Activated naive CD4-positive, alpha-beta T cell treated with anti-CD3 and anti-CD28 coated beads, Interleukin-2, amount 50 U/mL, for 24 hours (primary cell): Measurements from ENCODE around the gene RAI1.

Experiments
- H3K27ac Mint-ChIP-seq: one replicate; pipeline ENCODE4 v1.8.0; 2021; ENCODE audit warnings: mild to moderate bottlenecking, mixed read lengths
- H3K27me3 Mint-ChIP-seq: one replicate; pipeline ENCODE4 v1.8.0; 2021; ENCODE audit warnings: mixed read lengths
- H3K36me3 Mint-ChIP-seq: one replicate; pipeline ENCODE4 v1.8.0; 2021; ENCODE audit warnings: mixed read lengths
- H3K4me1 Mint-ChIP-seq: one replicate; pipeline ENCODE4 v1.8.0; 2021; ENCODE audit warnings: mixed read lengths
- H3K4me3 Mint-ChIP-seq: one replicate; pipeline ENCODE4 v1.8.0; 2021; ENCODE audit warnings: mild to moderate bottlenecking, mixed read lengths
- H3K9me3 Mint-ChIP-seq: one replicate; pipeline ENCODE4 v1.8.0; 2021; ENCODE audit warnings: mixed read lengths

The RAI1 gene

DNA sequence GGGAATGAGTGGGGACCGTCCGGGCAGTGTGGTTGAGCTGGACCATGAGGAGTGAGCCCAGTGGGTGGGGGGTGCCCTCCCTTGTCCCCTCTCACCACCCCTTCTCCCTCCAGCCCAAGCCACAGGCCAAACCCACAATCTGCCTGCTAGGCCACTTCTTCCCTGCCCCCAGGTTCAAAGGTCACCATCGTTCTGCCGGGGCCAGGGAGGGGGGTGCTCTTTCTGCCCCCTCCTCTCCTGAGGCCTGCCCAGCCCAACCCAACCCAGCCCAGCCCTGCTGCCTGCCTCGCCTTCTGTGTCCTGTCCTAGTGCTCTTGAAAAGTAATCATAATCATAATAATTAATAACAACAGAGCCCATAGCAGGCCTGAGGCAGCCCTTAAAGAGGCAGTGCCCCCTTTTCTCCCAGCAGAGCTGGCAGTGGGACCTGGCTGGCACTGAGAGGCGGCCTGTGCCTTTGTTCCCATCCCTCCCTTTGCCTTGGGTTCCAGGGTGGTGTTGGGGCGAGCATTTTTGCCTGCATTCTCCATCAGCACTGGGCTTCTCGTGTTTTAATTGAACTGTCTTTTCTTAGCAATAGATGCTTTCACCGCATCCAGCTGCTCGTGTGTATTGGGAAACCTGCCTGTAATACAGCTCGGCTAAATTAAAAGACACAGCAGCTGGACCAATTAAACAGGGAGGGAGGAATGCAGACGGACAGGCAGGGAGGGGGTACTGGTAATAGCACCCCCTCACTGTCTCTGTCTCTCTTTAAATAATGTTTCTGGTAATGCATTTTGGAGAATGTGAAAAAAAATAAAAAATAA is 108.8 kb downstream of the RAI1 start:
- H3K27me3 Mint-ChIP-seq, result no peaks in the 10 kb centered on the region
- no peak overlapping the region for H3K27ac Mint-ChIP-seq
- no peaks in the 10 kb centered on the region for H3K36me3 Mint-ChIP-seq
- peaks cover 38% of the 10 kb centered on the region for H3K4me1 Mint-ChIP-seq
- no peak overlapping the region for H3K4me3 Mint-ChIP-seq
- no peaks in the 10 kb centered on the region for H3K9me3 Mint-ChIP-seq

- Mint-ChIP-seq H3K27me3 (no peaks in the 10 kb centered on the region), H3K4me1 (peaks cover 30% of the 10 kb centered on the region), H3K9me3 (no peaks in the 10 kb centered on the region), H3K27ac (no peak overlapping the region), H3K36me3 (no peaks in the 10 kb centered on the region), H3K4me3 (no peak overlapping the region)
Measured at GRCh38 chr17:17790637-17791464, 109.6 kb downstream of the RAI1 start.

GRCh38 chr17:17792037-17792550 is 110.8 kb downstream of the RAI1 start:
- Mint-ChIP-seq H3K36me3 (no peaks in the 10 kb centered on the region), H3K4me3 (peak overlapping the region; percentile 57)

DNA sequence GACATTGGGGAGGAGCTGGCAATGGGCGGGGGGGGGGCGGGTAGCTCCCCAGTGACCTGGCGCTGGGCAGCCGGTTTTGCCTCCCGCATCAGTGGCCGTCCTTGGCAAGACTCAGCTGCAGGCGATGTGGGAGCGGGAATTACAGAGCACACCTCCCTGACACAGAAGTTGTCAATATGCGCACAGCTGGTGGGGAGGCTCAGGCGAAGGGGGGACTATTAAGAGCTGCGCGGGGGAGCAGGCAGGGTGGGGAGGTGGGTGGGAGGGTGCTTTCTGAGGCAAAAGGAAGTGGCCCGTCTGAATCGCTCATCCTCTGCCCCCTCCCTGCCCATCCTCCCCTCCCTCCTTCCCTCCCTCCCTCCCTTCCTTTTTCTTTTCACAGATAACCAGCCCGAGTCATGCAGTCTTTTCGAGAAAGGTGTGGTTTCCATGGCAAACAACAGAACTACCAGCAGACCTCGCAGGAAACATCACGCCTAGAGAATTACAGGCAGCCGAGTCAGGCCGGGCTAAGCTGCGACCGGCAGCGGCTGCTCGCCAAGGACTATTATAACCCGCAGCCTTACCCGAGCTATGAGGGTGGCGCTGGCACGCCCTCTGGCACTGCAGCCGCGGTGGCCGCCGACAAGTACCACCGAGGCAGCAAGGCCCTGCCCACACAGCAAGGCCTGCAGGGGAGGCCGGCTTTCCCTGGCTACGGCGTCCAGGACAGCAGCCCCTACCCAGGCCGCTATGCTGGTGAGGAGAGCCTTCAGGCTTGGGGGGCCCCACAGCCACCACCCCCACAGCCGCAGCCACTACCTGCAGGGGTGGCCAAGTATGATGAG is 111.5 kb downstream of the RAI1 start:
- H3K9me3 Mint-ChIP-seq, result no peaks in the 10 kb centered on the region
- peak overlapping the region; percentile 72 for H3K4me3 Mint-ChIP-seq
- H3K27ac Mint-ChIP-seq, result peak overlapping the region; percentile 51

More at GRCh38 chr17:17792037-17792550, 110.8 kb downstream of the RAI1 start:
- Mint-ChIP-seq H3K27ac (peak overlapping the region; percentile 32), H3K4me1 (peaks cover 27% of the 10 kb centered on the region), H3K27me3 (no peaks in the 10 kb centered on the region), H3K9me3 (no peaks in the 10 kb centered on the region)

DNA sequence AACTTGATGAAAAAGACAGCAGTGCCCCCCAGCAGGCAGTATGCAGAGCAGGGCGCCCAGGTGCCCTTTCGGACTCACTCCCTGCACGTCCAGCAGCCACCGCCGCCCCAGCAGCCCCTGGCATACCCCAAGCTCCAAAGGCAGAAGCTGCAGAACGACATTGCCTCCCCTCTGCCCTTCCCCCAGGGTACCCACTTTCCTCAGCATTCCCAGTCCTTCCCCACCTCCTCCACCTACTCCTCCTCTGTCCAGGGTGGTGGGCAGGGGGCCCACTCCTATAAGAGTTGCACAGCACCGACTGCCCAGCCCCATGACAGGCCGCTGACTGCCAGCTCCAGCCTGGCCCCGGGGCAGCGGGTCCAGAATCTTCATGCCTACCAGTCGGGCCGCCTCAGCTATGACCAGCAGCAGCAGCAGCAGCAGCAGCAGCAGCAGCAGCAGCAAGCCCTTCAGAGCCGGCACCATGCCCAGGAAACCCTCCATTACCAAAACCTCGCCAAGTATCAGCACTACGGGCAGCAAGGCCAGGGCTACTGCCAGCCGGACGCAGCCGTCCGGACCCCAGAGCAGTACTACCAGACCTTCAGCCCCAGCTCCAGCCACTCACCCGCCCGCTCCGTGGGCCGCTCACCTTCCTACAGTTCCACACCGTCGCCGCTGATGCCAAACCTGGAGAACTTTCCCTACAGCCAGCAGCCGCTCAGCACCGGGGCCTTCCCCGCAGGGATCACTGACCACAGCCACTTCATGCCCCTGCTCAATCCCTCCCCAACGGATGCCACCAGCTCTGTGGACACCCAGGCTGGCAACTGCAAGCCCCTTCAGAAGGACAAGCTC is 112.3 kb downstream of the RAI1 start:
- H3K9me3 Mint-ChIP-seq, result no peaks in the 10 kb centered on the region
- no peaks in the 10 kb centered on the region for H3K27me3 Mint-ChIP-seq
- H3K36me3 Mint-ChIP-seq, result no peaks in the 10 kb centered on the region
- peak overlapping the region; percentile 63 for H3K4me3 Mint-ChIP-seq
- peaks cover 27% of the 10 kb centered on the region for H3K4me1 Mint-ChIP-seq
- H3K27ac Mint-ChIP-seq, result no peak overlapping the region

More for the DNA sequence above, 111.5 kb downstream of the RAI1 start:
- H3K27me3 Mint-ChIP-seq, result no peaks in the 10 kb centered on the region
- peaks cover 27% of the 10 kb centered on the region for H3K4me1 Mint-ChIP-seq
- H3K36me3 Mint-ChIP-seq, result no peaks in the 10 kb centered on the region

DNA sequence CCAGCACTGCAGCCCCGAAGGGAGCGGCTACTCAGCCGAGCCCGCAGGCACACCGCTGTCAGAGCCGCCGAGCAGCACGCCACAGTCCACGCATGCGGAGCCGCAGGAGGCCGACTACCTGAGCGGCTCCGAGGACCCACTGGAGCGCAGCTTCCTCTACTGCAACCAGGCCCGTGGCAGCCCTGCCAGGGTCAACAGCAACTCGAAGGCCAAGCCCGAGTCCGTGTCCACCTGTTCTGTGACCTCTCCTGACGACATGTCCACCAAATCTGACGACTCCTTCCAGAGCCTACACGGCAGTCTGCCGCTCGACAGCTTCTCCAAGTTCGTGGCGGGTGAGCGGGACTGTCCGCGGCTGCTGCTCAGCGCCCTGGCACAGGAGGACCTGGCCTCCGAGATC is 113.1 kb downstream of the RAI1 start:
- H3K9me3 Mint-ChIP-seq, result no peaks in the 10 kb centered on the region
- no peaks in the 10 kb centered on the region for H3K36me3 Mint-ChIP-seq
- H3K27ac Mint-ChIP-seq, result no peak overlapping the region
- peaks cover 27% of the 10 kb centered on the region for H3K4me1 Mint-ChIP-seq
- no peak overlapping the region for H3K4me3 Mint-ChIP-seq
- H3K27me3 Mint-ChIP-seq, result no peaks in the 10 kb centered on the region

DNA sequence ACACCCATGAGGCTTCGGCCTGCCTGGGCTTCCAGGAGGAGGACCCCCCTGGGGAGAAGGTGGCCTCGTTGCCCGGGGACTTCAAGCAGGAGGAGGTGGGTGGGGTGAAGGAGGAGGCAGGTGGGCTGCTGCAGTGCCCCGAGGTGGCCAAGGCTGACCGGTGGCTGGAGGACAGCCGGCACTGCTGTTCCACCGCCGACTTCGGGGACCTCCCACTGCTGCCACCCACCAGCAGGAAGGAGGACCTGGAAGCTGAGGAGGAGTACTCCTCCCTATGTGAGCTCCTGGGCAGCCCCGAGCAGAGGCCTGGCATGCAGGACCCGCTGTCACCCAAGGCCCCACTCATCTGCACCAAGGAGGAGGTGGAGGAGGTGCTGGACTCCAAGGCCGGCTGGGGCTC is 114.0 kb downstream of the RAI1 start:
- no peak overlapping the region for H3K27ac Mint-ChIP-seq
- H3K4me3 Mint-ChIP-seq, result no peak overlapping the region
- no peaks in the 10 kb centered on the region for H3K27me3 Mint-ChIP-seq

DNA sequence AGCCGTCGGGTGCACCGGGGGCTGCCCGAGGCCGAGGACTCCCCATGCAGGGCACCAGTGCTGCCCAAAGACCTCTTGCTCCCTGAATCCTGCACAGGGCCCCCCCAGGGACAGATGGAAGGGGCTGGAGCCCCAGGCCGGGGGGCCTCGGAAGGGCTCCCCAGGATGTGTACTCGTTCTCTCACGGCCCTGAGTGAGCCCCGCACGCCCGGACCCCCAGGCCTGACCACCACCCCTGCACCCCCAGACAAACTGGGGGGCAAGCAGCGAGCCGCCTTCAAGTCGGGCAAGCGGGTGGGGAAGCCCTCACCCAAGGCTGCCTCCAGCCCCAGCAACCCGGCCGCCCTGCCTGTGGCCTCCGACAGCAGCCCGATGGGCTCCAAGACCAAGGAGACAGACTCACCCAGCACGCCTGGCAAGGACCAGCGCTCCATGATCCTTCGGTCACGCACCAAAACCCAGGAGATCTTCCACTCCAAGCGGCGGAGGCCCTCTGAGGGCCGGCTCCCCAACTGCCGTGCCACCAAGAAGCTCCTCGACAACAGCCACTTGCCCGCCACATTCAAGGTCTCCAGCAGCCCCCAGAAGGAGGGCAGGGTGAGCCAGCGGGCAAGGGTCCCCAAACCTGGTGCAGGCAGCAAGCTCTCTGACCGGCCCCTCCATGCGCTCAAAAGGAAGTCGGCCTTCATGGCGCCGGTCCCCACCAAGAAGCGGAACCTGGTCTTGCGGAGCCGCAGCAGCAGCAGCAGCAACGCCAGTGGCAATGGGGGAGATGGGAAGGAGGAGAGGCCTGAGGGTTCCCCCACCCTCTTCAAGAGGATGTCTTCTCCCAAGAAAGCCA is 114.9 kb downstream of the RAI1 start:
- Mint-ChIP-seq H3K4me3 (no peak overlapping the region), H3K36me3 (no peaks in the 10 kb centered on the region), H3K4me1 (peaks cover 27% of the 10 kb centered on the region), H3K9me3 (no peaks in the 10 kb centered on the region), H3K27ac (no peak overlapping the region), H3K27me3 (no peaks in the 10 kb centered on the region)

More for the DNA sequence above, 114.0 kb downstream of the RAI1 start:
- peaks cover 27% of the 10 kb centered on the region for H3K4me1 Mint-ChIP-seq
- H3K36me3 Mint-ChIP-seq, result no peaks in the 10 kb centered on the region
- no peaks in the 10 kb centered on the region for H3K9me3 Mint-ChIP-seq

DNA sequence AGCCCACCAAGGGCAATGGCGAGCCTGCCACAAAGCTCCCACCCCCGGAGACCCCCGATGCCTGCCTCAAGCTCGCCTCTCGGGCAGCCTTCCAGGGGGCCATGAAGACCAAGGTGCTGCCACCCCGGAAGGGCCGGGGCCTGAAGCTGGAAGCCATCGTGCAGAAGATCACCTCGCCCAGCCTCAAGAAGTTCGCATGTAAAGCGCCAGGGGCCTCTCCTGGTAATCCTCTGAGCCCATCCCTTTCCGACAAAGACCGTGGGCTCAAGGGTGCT is 115.5 kb downstream of the RAI1 start:
- Mint-ChIP-seq H3K4me3 (no peak overlapping the region), H3K27ac (no peak overlapping the region), H3K9me3 (no peaks in the 10 kb centered on the region), H3K4me1 (peaks cover 25% of the 10 kb centered on the region), H3K27me3 (no peaks in the 10 kb centered on the region), H3K36me3 (no peaks in the 10 kb centered on the region)

DNA sequence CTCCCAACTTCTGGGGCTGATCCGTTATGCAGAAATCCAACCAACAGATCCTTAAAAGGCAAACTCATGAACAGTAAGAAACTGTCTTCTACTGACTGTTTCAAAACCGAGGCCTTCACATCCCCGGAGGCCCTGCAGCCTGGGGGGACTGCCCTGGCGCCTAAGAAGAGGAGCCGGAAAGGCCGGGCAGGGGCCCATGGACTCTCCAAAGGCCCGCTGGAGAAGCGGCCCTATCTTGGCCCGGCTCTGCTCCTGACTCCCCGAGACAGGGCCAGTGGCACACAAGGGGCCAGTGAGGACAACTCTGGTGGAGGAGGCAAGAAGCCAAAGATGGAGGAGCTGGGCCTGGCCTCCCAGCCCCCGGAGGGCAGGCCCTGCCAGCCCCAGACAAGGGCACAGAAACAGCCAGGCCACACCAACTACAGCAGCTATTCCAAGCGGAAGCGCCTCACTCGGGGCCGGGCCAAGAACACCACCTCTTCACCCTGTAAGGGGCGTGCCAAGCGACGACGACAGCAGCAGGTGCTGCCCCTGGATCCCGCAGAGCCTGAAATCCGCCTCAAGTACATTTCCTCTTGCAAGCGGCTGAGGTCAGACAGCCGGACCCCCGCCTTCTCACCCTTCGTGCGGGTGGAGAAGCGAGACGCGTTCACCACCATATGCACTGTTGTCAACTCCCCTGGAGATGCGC is 116.0 kb downstream of the RAI1 start:
- Mint-ChIP-seq H3K9me3 (no peaks in the 10 kb centered on the region), H3K27me3 (no peaks in the 10 kb centered on the region), H3K27ac (no peak overlapping the region), H3K4me1 (peaks cover 19% of the 10 kb centered on the region), H3K36me3 (no peaks in the 10 kb centered on the region), H3K4me3 (no peak overlapping the region)

DNA sequence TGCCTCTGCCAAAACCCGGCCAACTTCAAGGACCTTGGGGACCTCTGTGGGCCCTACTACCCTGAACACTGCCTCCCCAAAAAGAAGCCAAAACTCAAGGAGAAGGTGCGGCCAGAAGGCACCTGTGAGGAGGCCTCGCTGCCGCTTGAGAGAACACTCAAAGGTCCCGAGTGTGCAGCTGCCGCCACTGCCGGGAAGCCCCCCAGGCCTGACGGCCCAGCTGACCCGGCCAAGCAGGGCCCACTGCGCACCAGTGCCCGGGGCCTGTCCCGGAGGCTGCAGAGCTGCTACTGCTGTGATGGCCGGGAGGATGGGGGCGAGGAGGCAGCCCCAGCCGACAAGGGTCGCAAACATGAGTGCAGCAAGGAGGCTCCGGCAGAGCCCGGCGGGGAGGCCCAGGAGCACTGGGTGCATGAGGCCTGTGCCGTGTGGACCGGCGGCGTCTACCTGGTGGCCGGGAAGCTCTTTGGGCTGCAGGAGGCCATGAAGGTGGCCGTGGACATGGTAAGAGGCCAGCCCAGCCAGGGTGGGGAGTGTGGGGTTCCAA is 116.8 kb downstream of the RAI1 start:
- Mint-ChIP-seq H3K9me3 (no peaks in the 10 kb centered on the region), H3K4me1 (peaks cover 11% of the 10 kb centered on the region), H3K4me3 (no peak overlapping the region), H3K27me3 (no peaks in the 10 kb centered on the region), H3K27ac (no peak overlapping the region), H3K36me3 (no peaks in the 10 kb centered on the region)

DNA sequence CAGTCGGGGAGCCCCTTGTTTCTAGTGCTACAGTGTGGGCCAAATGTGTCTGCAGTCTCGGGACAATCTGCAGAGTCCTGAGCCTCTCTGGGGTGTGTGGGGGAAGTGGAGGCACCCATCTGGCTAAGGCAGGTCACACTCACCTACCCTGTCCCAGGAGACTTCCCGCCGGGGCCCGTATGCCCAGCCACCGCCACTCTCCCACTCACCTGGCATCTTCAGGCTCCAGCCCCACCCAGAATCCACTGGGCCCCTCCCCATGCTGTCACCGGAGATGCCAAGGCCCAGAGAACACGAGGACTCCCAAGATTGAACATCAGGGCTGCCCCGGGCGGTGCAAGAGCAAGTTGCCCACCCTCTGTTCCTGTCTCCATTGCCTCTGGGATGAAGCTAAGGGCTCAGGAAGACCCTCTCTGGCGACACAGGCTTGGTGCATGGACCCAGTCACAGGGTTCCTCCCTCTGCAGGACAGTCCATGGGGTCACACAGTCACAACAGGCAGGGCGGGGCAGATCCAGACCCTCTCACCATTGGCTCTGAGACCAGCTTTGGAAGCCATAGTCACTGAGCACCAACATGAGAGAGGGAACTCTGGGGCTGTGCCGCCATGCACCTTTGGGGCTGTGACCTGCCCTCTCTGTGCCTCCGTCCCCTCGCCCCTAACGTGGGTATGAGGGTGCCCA is 117.5 kb downstream of the RAI1 start:
- no peak overlapping the region for H3K4me3 Mint-ChIP-seq
- no peaks in the 10 kb centered on the region for H3K9me3 Mint-ChIP-seq
- no peaks in the 10 kb centered on the region for H3K27me3 Mint-ChIP-seq
- H3K36me3 Mint-ChIP-seq, result no peaks in the 10 kb centered on the region
- H3K4me1 Mint-ChIP-seq, result peaks cover 5% of the 10 kb centered on the region
- no peak overlapping the region for H3K27ac Mint-ChIP-seq

GRCh38 chr17:17800504-17801021 is 119.3 kb downstream of the RAI1 start:
- Mint-ChIP-seq H3K4me1 (no peaks in the 10 kb centered on the region), H3K4me3 (no peak overlapping the region), H3K36me3 (peaks cover 3% of the 10 kb centered on the region), H3K27me3 (no peaks in the 10 kb centered on the region), H3K27ac (no peak overlapping the region), H3K9me3 (no peaks in the 10 kb centered on the region)
